Endothelial cell of umbilical vein (primary cell): ENCODE data around the gene NLRP6. TPM values are rescaled to one million over a fixed set of nuclear protein-coding genes. Genes with fewer than 3 reads are reported as not detected.

Experiments
- BruUV-seq: library from RNA; stranded (reverse); fragments of 400-500 nt; replicated peaks from 2 replicates; lab custom pipeline; 2021; lab: Mats Ljungman, UMichigan
- CTCF ChIA-PET: fragments of 300-600, 350-600 bp; sonication (Branson Sonifier 250); formaldehyde crosslinking; loops from one replicate; lab custom pipeline; 2021; ENCODE audit warnings: antibody characterized with exemption, inconsistent platforms; lab: Charles Lee
- POLR2A ChIA-PET: fragments of 300-600, 350-600 bp; sonication (Branson Sonifier 250); formaldehyde crosslinking; loops from one replicate; lab custom pipeline; 2021; ENCODE audit warnings: antibody characterized with exemption, inconsistent platforms; lab: Charles Lee
- DNase-seq: peaks from one replicate; pipeline ENCODE4 v3.0.0-alpha.2; 2011; ENCODE audit warnings: low read depth, low spot score
- FAIRE-seq: peaks from 2 replicates; lab custom pipeline; 2011; peaks lifted over from hg19 to GRCh38; lab: Jason Lieb, UNC
- H2AFZ ChIP-seq: 2 replicates; pipeline ENCODE4 v1.6.0; 2012; ENCODE audit warnings: low read depth, low read length, control low read depth, inconsistent platforms
- H3K27ac ChIP-seq: 2 replicates; pipeline ENCODE4 v1.5.1; 2011; ENCODE audit warnings: low read depth, mild to moderate bottlenecking, control low read depth, low read length, moderate library complexity; ENCODE audit not compliant: insufficient read depth
- H3K27me3 ChIP-seq, 2 experiments: 2 replicates each; pipeline versions ENCODE4 v1.6.0 to v1.6.1; 2011; ENCODE audit warnings: low read length in 2 of 2, mixed read lengths in 1 of 2; ENCODE audit not compliant: control insufficient read depth in 2 of 2, insufficient read depth in 2 of 2
- H3K36me3 ChIP-seq, 2 experiments: 2 replicates in 1 of 2; 3 replicates in 1 of 2; pipeline ENCODE4 v1.5.1; 2011; ENCODE audit warnings: low read length in 2 of 2, mild to moderate bottlenecking in 1 of 2, moderate library complexity in 1 of 2; ENCODE audit not compliant: control insufficient read depth in 2 of 2, insufficient read depth in 2 of 2; ENCODE audit errors: extremely low read depth in 1 of 2
- H3K4me1 ChIP-seq: 3 replicates; pipeline ENCODE4 v1.5.1; 2011; ENCODE audit warnings: mild to moderate bottlenecking, low read length; ENCODE audit not compliant: control insufficient read depth, insufficient read depth; ENCODE audit errors: extremely low read depth
- H3K4me2 ChIP-seq: 2 replicates; pipeline ENCODE4 v1.6.1; 2011; ENCODE audit warnings: low read length, control low read depth, mixed read lengths; ENCODE audit not compliant: insufficient read depth
- H3K4me3 ChIP-seq, 3 experiments: fragments of 200-600 bp in 1 of 3; sonication (generic), shearing (Covaris generic) in 1 of 3; replicated peaks in 1 of 3; 2 replicates each; pipeline ENCODE4 v1.5.1; 2011 to 2016; ENCODE audit warnings: control low read depth in 3 of 3, low read length in 3 of 3, mild to moderate bottlenecking in 2 of 3, inconsistent platforms in 1 of 3, low read depth in 1 of 3, moderate library complexity in 1 of 3; ENCODE audit not compliant: insufficient read depth in 1 of 3
- H3K79me2 ChIP-seq: 2 replicates; pipeline ENCODE4 v1.6.0; 2012; ENCODE audit warnings: low read length, inconsistent platforms; ENCODE audit not compliant: control insufficient read depth, insufficient read depth
- H3K9ac ChIP-seq: replicated peaks from 2 replicates; pipeline ENCODE3; 2011; ENCODE audit warnings: low read length, control low read depth; ENCODE audit not compliant: insufficient read depth; ENCODE audit errors: extremely low read depth
- H3K9me1 ChIP-seq: replicated peaks from 3 replicates; pipeline ENCODE4 v1.6.0; 2011; ENCODE audit warnings: mild to moderate bottlenecking, low read length; ENCODE audit not compliant: control insufficient read depth, insufficient read depth; ENCODE audit errors: extremely low read depth
- H3K9me3 ChIP-seq: replicated peaks from 2 replicates; pipeline ENCODE4 v1.5.1; 2012; ENCODE audit warnings: low read length, inconsistent platforms; ENCODE audit not compliant: control insufficient read depth, insufficient read depth
- H4K20me1 ChIP-seq: replicated peaks from 2 replicates; pipeline ENCODE3; 2011; ENCODE audit warnings: mild to moderate bottlenecking, low read length; ENCODE audit not compliant: control insufficient read depth, insufficient read depth; ENCODE audit errors: extremely low read depth
- CTCF ChIP-seq, 2 donors: IDR thresholded peaks; 1 replicate in 1 of 2; 2 replicates in 1 of 2; pipeline ENCODE4 v1.5.1; 2011; ENCODE audit warnings: low read length in 2 of 2, mild to moderate bottlenecking in 2 of 2, moderate library complexity in 2 of 2, control low read depth in 1 of 2, inconsistent platforms in 1 of 2, low read depth in 1 of 2; ENCODE audit not compliant: insufficient read depth in 1 of 2; ENCODE audit errors: extremely low read depth in 1 of 2
- EZH2 ChIP-seq: IDR thresholded peaks from 2 replicates; pipeline ENCODE4 v1.6.1; 2012; ENCODE audit warnings: borderline replicate concordance, low read depth, mild to moderate bottlenecking, moderate library complexity, low read length, inconsistent platforms; ENCODE audit not compliant: severe bottlenecking
- FOS ChIP-seq: IDR thresholded peaks from 2 replicates; pipeline ENCODE4 v1.6.1; 2011; ENCODE audit warnings: mild to moderate bottlenecking, low read length, moderate library complexity, borderline replicate concordance; ENCODE audit not compliant: insufficient read depth
- GATA2 ChIP-seq: IDR thresholded peaks from 2 replicates; pipeline ENCODE4 v1.7.0; 2011; ENCODE audit warnings: low read depth, mild to moderate bottlenecking, moderate library complexity, mixed read lengths, low read length; ENCODE audit not compliant: insufficient read length, insufficient read depth
- JUN ChIP-seq: IDR thresholded peaks from 2 replicates; pipeline ENCODE4 v1.6.1; 2011; ENCODE audit warnings: borderline replicate concordance, low read depth; ENCODE audit not compliant: insufficient read length, insufficient read depth
- MAX ChIP-seq: IDR thresholded peaks from 2 replicates; pipeline ENCODE4 v1.6.1; 2011; ENCODE audit not compliant: insufficient read depth, insufficient read length
- MYC ChIP-seq: IDR thresholded peaks from one replicate; pipeline ENCODE4 v1.6.1; 2011; ENCODE audit warnings: mild to moderate bottlenecking, low read depth, low read length
- POLR2A ChIP-seq: IDR thresholded peaks from 2 replicates; pipeline ENCODE4 v1.6.1; 2012; ENCODE audit warnings: low read depth, mild to moderate bottlenecking, control low read depth, low read length
- POLR2AphosphoS5 ChIP-seq: IDR thresholded peaks from 2 replicates; pipeline ENCODE4 v1.6.1; 2012; ENCODE audit warnings: low read depth, mild to moderate bottlenecking, control low read depth, low read length, moderate library complexity; ENCODE audit not compliant: insufficient read depth
- dilution Hi-C: fragments of 300-500 bp; cut with MboI; formaldehyde crosslinking; loops from one replicate; pipeline ENCODE4 v1.15.0; 2019; ENCODE audit warnings: low sequenced_read_pairs; ENCODE audit not compliant: extremely low pct_ligation_motif_present
- intact Hi-C: fragments of 100-400 bp; cut with micrococcal nuclease; formaldehyde crosslinking; loops from one replicate; pipeline ENCODE4 v1.10.0; 2022
- polyA plus RNA-seq, 4 experiments: library from polyadenylated mRNA; depleted of rRNA in 3 of 4; stranded (reverse) in 3 of 4; unstranded in 1 of 4; fragments of >200 nt; gene quantifications; 2 replicates each; pipeline versions ENCODE4 v1.2.1 to v1.2.3, GENCODE V29; 2011 to 2012; ENCODE audit warnings: missing spikeins in 1 of 4
- total RNA-seq: library from RNA; stranded (reverse); gene quantifications from 2 replicates; pipeline ENCODE4 v1.2.3, GENCODE V29; 2021

Gene NLRP6
- total and polyA plus RNA-seq, 2 donors (not counting 3 experiments of a cell fraction or from before 2014, with no cell fraction given), result not detected

GRCh38 chr11:272931-273198, 5.3 kb upstream of the NLRP6 start:
- POLR2A ChIA-PET, result no interaction called here
- no peaks in the 10 kb centered on the region for H4K20me1 ChIP-seq
- intact Hi-C loops (no loop called here), dilution Hi-C loops (no loop called here)
- no peaks in the 10 kb centered on the region for H3K9me3 ChIP-seq
- H3K36me3 ChIP-seq, result no peaks in the 10 kb centered on the region
- no peak overlapping the region for H3K9ac ChIP-seq
- H3K27me3 ChIP-seq, result peaks cover 17 to 23% of the 10 kb centered on the region in 2 experiments
- TF ChIP-seq JUN (no peak), MYC (no peak), EZH2 (no peak), FOS (no peak), POLR2A (no peak), POLR2AphosphoS5 (no peak), MAX (no peak), CTCF (IDR thresholded peaks at IDR 0.05; ENCODE audit: extremely low read depth in 1 of 2, insufficient read depth in 1 of 2, low read depth in 1 of 2, low read length in 2 of 2) (no peak), GATA2 (no peak)
- DNase-seq, result no peak
- CTCF ChIA-PET, result interaction anchor here (2.6 kb wide), 1 partner anchor 22 kb away, joined by 10 read pairs; no protein-coding TSS in a partner anchor
- FAIRE-seq, result no peak
- H3K4me2 ChIP-seq, result no peak overlapping the region
- no peak overlapping the region for H3K4me3 ChIP-seq
- no peak overlapping the region for H2AFZ ChIP-seq
- no peaks in the 10 kb centered on the region for H3K9me1 ChIP-seq
- no peaks in the 10 kb centered on the region for H3K4me1 ChIP-seq
- no TSS peak for BruUV-seq
- H3K79me2 ChIP-seq, result no peaks in the 10 kb centered on the region
- H3K27ac ChIP-seq, result no peak overlapping the region
